Breast epithelium (tissue), 3 donors: ENCODE measurements around the gene XDH.

Experiments used
- CTCF ChIP-seq, 3 donors: fragments of 450-650 bp; IDR thresholded peaks; one replicate each; pipeline ENCODE4 v1.5.1; 2016 to 2017; ENCODE audit warnings: antibody characterized with exemption in 3 of 3, mild to moderate bottlenecking in 3 of 3, moderate library complexity in 3 of 3
- POLR2AphosphoS5 ChIP-seq, 3 donors: sonication (generic); formaldehyde crosslinking; IDR thresholded peaks; one replicate each; pipeline ENCODE4 v1.6.1; 2017; ENCODE audit warnings: antibody characterized with exemption in 3 of 3

GRCh38 chr2:31347750-31348149, 66.8 kb downstream of the XDH start:
- no peak for TF ChIP-seq CTCF (IDR thresholded peaks at IDR 0.05)
- TF ChIP-seq POLR2AphosphoS5 (IDR thresholded peaks at IDR 0.05): no peak
